NT2/D1 (cell line): ENCODE data around the gene GSTM5.
"Not testable (repeated sequence)": the region's sequence is repeated elsewhere in the genome, so short reads cannot be mapped to it uniquely, and the experiment has no call there.

ENCODE experiments used
- SUZ12 ChIP-seq: IDR thresholded peaks from 2 replicates; pipeline ENCODE4 v1.6.1; 2011; ENCODE audit not compliant: insufficient read length, insufficient read depth; ENCODE audit errors: extremely low read depth
- YY1 ChIP-seq: IDR thresholded peaks from 2 replicates; pipeline ENCODE4 v1.6.1; 2011; ENCODE audit not compliant: insufficient read length, insufficient read depth
- ZNF274 ChIP-seq: IDR thresholded peaks from 2 replicates; pipeline ENCODE4 v1.6.1; 2011; ENCODE audit warnings: mild to moderate bottlenecking, low read depth, low read length

DNA sequence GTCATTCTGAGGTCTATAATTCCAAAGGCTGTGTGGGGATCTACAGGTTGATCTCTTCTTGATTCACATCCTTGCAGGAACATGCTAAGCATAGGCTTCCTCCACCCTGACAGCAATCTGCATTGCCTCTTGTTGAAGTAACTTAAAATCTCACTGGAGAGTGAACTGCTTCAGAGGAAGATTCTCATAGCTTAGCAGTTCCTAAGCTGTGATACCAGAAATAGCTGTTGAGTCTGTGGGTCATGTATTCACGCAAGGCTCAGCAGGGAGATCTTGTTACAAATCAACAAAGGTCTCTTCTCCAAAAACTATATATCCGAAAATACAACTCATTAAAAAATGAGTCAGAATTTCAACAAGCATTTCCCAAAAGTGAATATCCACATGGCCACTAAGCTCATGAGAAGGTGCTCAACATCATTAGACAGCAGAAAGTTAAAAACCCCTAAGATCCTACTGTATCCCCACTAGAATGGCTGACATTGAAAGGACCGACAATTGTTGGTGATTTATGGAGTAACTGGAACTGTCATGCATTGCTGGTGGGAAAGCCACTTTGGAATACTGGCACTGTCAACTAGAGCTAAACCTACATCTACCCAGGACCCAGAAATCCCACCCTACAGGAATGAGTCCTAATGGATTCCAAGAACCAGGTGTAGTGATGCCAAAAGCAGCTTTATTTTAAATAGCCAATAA is 35.2 kb upstream of the GSTM5 start:
- not testable (repeated sequence) for TF ChIP-seq YY1, ZNF274, SUZ12
